Endothelial cell of umbilical vein (primary cell): Measurements from ENCODE around the gene TESK2. TPM values are rescaled to one million over a fixed set of nuclear protein-coding genes. Genes with fewer than 3 reads are reported as not detected.

Experiments
- BruUV-seq: library from RNA; stranded (reverse); fragments of 400-500 nt; replicated peaks from 2 replicates; lab custom pipeline; 2021; lab: Mats Ljungman, UMichigan
- CTCF ChIA-PET: fragments of 300-600, 350-600 bp; sonication (Branson Sonifier 250); formaldehyde crosslinking; loops from one replicate; lab custom pipeline; 2021; ENCODE audit warnings: antibody characterized with exemption, inconsistent platforms; lab: Charles Lee
- POLR2A ChIA-PET: fragments of 300-600, 350-600 bp; sonication (Branson Sonifier 250); formaldehyde crosslinking; loops from one replicate; lab custom pipeline; 2021; ENCODE audit warnings: antibody characterized with exemption, inconsistent platforms; lab: Charles Lee
- DNase-seq: peaks from one replicate; pipeline ENCODE4 v3.0.0-alpha.2; 2011; ENCODE audit warnings: low read depth, low spot score
- FAIRE-seq: peaks from 2 replicates; lab custom pipeline; 2011; peaks lifted over from hg19 to GRCh38; lab: Jason Lieb, UNC
- H2AFZ ChIP-seq: 2 replicates; pipeline ENCODE4 v1.6.0; 2012; ENCODE audit warnings: low read depth, low read length, control low read depth, inconsistent platforms
- H3K27ac ChIP-seq: 2 replicates; pipeline ENCODE4 v1.5.1; 2011; ENCODE audit warnings: low read depth, mild to moderate bottlenecking, control low read depth, low read length, moderate library complexity; ENCODE audit not compliant: insufficient read depth
- H3K27me3 ChIP-seq, 2 experiments: 2 replicates each; pipeline versions ENCODE4 v1.6.0 to v1.6.1; 2011; ENCODE audit warnings: low read length in 2 of 2, mixed read lengths in 1 of 2; ENCODE audit not compliant: control insufficient read depth in 2 of 2, insufficient read depth in 2 of 2
- H3K36me3 ChIP-seq, 2 experiments: 2 replicates in 1 of 2; 3 replicates in 1 of 2; pipeline ENCODE4 v1.5.1; 2011; ENCODE audit warnings: low read length in 2 of 2, mild to moderate bottlenecking in 1 of 2, moderate library complexity in 1 of 2; ENCODE audit not compliant: control insufficient read depth in 2 of 2, insufficient read depth in 2 of 2; ENCODE audit errors: extremely low read depth in 1 of 2
- H3K4me1 ChIP-seq: 3 replicates; pipeline ENCODE4 v1.5.1; 2011; ENCODE audit warnings: mild to moderate bottlenecking, low read length; ENCODE audit not compliant: control insufficient read depth, insufficient read depth; ENCODE audit errors: extremely low read depth
- H3K4me2 ChIP-seq: 2 replicates; pipeline ENCODE4 v1.6.1; 2011; ENCODE audit warnings: low read length, control low read depth, mixed read lengths; ENCODE audit not compliant: insufficient read depth
- H3K4me3 ChIP-seq, 3 experiments: fragments of 200-600 bp in 1 of 3; sonication (generic), shearing (Covaris generic) in 1 of 3; replicated peaks in 1 of 3; 2 replicates each; pipeline ENCODE4 v1.5.1; 2011 to 2016; ENCODE audit warnings: control low read depth in 3 of 3, low read length in 3 of 3, mild to moderate bottlenecking in 2 of 3, inconsistent platforms in 1 of 3, low read depth in 1 of 3, moderate library complexity in 1 of 3; ENCODE audit not compliant: insufficient read depth in 1 of 3
- H3K79me2 ChIP-seq: 2 replicates; pipeline ENCODE4 v1.6.0; 2012; ENCODE audit warnings: low read length, inconsistent platforms; ENCODE audit not compliant: control insufficient read depth, insufficient read depth
- H3K9ac ChIP-seq: replicated peaks from 2 replicates; pipeline ENCODE3; 2011; ENCODE audit warnings: low read length, control low read depth; ENCODE audit not compliant: insufficient read depth; ENCODE audit errors: extremely low read depth
- H3K9me1 ChIP-seq: replicated peaks from 3 replicates; pipeline ENCODE4 v1.6.0; 2011; ENCODE audit warnings: mild to moderate bottlenecking, low read length; ENCODE audit not compliant: control insufficient read depth, insufficient read depth; ENCODE audit errors: extremely low read depth
- H3K9me3 ChIP-seq: replicated peaks from 2 replicates; pipeline ENCODE4 v1.5.1; 2012; ENCODE audit warnings: low read length, inconsistent platforms; ENCODE audit not compliant: control insufficient read depth, insufficient read depth
- H4K20me1 ChIP-seq: replicated peaks from 2 replicates; pipeline ENCODE3; 2011; ENCODE audit warnings: mild to moderate bottlenecking, low read length; ENCODE audit not compliant: control insufficient read depth, insufficient read depth; ENCODE audit errors: extremely low read depth
- EZH2 ChIP-seq: IDR thresholded peaks from 2 replicates; pipeline ENCODE4 v1.6.1; 2012; ENCODE audit warnings: borderline replicate concordance, low read depth, mild to moderate bottlenecking, moderate library complexity, low read length, inconsistent platforms; ENCODE audit not compliant: severe bottlenecking
- FOS ChIP-seq: IDR thresholded peaks from 2 replicates; pipeline ENCODE4 v1.6.1; 2011; ENCODE audit warnings: mild to moderate bottlenecking, low read length, moderate library complexity, borderline replicate concordance; ENCODE audit not compliant: insufficient read depth
- GATA2 ChIP-seq: IDR thresholded peaks from 2 replicates; pipeline ENCODE4 v1.7.0; 2011; ENCODE audit warnings: low read depth, mild to moderate bottlenecking, moderate library complexity, mixed read lengths, low read length; ENCODE audit not compliant: insufficient read length, insufficient read depth
- JUN ChIP-seq: IDR thresholded peaks from 2 replicates; pipeline ENCODE4 v1.6.1; 2011; ENCODE audit warnings: borderline replicate concordance, low read depth; ENCODE audit not compliant: insufficient read length, insufficient read depth
- MAX ChIP-seq: IDR thresholded peaks from 2 replicates; pipeline ENCODE4 v1.6.1; 2011; ENCODE audit not compliant: insufficient read depth, insufficient read length
- MYC ChIP-seq: IDR thresholded peaks from one replicate; pipeline ENCODE4 v1.6.1; 2011; ENCODE audit warnings: mild to moderate bottlenecking, low read depth, low read length
- POLR2A ChIP-seq: IDR thresholded peaks from 2 replicates; pipeline ENCODE4 v1.6.1; 2012; ENCODE audit warnings: low read depth, mild to moderate bottlenecking, control low read depth, low read length
- POLR2AphosphoS5 ChIP-seq: IDR thresholded peaks from 2 replicates; pipeline ENCODE4 v1.6.1; 2012; ENCODE audit warnings: low read depth, mild to moderate bottlenecking, control low read depth, low read length, moderate library complexity; ENCODE audit not compliant: insufficient read depth
- dilution Hi-C: fragments of 300-500 bp; cut with MboI; formaldehyde crosslinking; loops from one replicate; pipeline ENCODE4 v1.15.0; 2019; ENCODE audit warnings: low sequenced_read_pairs; ENCODE audit not compliant: extremely low pct_ligation_motif_present
- intact Hi-C: fragments of 100-400 bp; cut with micrococcal nuclease; formaldehyde crosslinking; loops from one replicate; pipeline ENCODE4 v1.10.0; 2022
- polyA plus RNA-seq, 4 experiments: library from polyadenylated mRNA; depleted of rRNA in 3 of 4; stranded (reverse) in 3 of 4; unstranded in 1 of 4; fragments of >200 nt; gene quantifications; 2 replicates each; pipeline versions ENCODE4 v1.2.1 to v1.2.3, GENCODE V29; 2011 to 2012; ENCODE audit warnings: missing spikeins in 1 of 4
- total RNA-seq: library from RNA; stranded (reverse); gene quantifications from 2 replicates; pipeline ENCODE4 v1.2.3, GENCODE V29; 2021
- TF ChIP-seq, protein P1 (sequence below), 2 donors: IDR thresholded peaks; 1 replicate in 1 of 2; 2 replicates in 1 of 2; pipeline ENCODE4 v1.5.1; 2011; ENCODE audit warnings: low read length in 2 of 2, mild to moderate bottlenecking in 2 of 2, moderate library complexity in 2 of 2, control low read depth in 1 of 2, inconsistent platforms in 1 of 2, low read depth in 1 of 2; ENCODE audit not compliant: insufficient read depth in 1 of 2; ENCODE audit errors: extremely low read depth in 1 of 2

TESK2 gene
- total and polyA plus RNA-seq, 2 donors (not counting 3 experiments of a cell fraction or from before 2014, with no cell fraction given): 2.1 to 2.6 TPM

- Histone ChIP-seq H3K4me2 (no peak overlapping the region), H3K27ac (no peak overlapping the region), H3K9me3 (no peaks in the 10 kb centered on the region), H4K20me1 (no peaks in the 10 kb centered on the region), H3K79me2 (no peaks in the 10 kb centered on the region), H3K4me1 (peaks cover 17% of the 10 kb centered on the region), H3K9ac (no peak overlapping the region), H2AFZ (no peak overlapping the region), H3K9me1 (no peaks in the 10 kb centered on the region), H3K27me3 (no peaks in the 10 kb centered on the region), H3K4me3 (no peak overlapping the region), H3K36me3 (no peaks in the 10 kb centered on the region)
- DNase-seq: no peak
- TF ChIP-seq, protein P1, sequence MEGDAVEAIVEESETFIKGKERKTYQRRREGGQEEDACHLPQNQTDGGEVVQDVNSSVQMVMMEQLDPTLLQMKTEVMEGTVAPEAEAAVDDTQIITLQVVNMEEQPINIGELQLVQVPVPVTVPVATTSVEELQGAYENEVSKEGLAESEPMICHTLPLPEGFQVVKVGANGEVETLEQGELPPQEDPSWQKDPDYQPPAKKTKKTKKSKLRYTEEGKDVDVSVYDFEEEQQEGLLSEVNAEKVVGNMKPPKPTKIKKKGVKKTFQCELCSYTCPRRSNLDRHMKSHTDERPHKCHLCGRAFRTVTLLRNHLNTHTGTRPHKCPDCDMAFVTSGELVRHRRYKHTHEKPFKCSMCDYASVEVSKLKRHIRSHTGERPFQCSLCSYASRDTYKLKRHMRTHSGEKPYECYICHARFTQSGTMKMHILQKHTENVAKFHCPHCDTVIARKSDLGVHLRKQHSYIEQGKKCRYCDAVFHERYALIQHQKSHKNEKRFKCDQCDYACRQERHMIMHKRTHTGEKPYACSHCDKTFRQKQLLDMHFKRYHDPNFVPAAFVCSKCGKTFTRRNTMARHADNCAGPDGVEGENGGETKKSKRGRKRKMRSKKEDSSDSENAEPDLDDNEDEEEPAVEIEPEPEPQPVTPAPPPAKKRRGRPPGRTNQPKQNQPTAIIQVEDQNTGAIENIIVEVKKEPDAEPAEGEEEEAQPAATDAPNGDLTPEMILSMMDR (IDR thresholded peaks at IDR 0.05; ENCODE audit: extremely low read depth in 1 of 2, insufficient read depth in 1 of 2, low read depth in 1 of 2, low read length in 2 of 2): no peak
- TF ChIP-seq MAX (no peak), POLR2A (no peak), MYC (no peak), EZH2 (no peak), FOS (no peak), GATA2 (no peak), POLR2AphosphoS5 (no peak), JUN (no peak)
- BruUV-seq: no TSS peak
- no peak for FAIRE-seq
- ChIA-PET CTCF (interaction anchor here (1.4 kb wide), 1 partner anchor 97 kb away, joined by 3 read pairs; no protein-coding TSS in a partner anchor), POLR2A (interaction anchor here (0.7 kb wide), 1 partner anchor 88 kb away, joined by 7 read pairs; no protein-coding TSS in a partner anchor)
- intact Hi-C loops: no loop called here
- dilution Hi-C loops: no loop called here
Measured at GRCh38 chr1:45395051-45395450, 95.9 kb downstream of the TESK2 start.
